ENCODE measurements around the gene MAP1B. TPM values are rescaled to one million over a fixed set of nuclear protein-coding genes. Genes with fewer than 3 reads are reported as not detected.

The MAP1B gene
- total RNA-seq = 296 and 318 TPM in 2 replicates

GRCh38 chr5:72107131-72107900 lies at the start of gene MAP1B:
Gene MAP1B, plus strand, starts transcription at chr5:72107475. Its CDS starts 57 bp downstream, at chr5:72107532.

Small RNAs within 50 kb of the gene (small RNA-seq; reads per million reads assigned to genes)
- 1.1 reads per million, percentile 21 among the genes with 10 or more reads in this experiment for gene MIR4803

Other genes with a start within 250 kb of the MAP1B start
- gene MRPS27, start 212.8 kb downstream of the MAP1B start, total RNA-seq = 112 and 129 TPM in 2 replicates
- gene PTCD2, start 212.9 kb downstream of the MAP1B start, total RNA-seq = 12.5 and 12.8 TPM in 2 replicates

All from thoracic aorta endothelial cell (primary cell).